Activated CD4-positive, alpha-beta T cell treated with anti-CD3 and anti-CD28 coated beads, Interleukin-2, amount 50 U/mL, for 24 hours (primary cell): Measurements from ENCODE around the gene DHFR2.
"Not testable (repeated sequence)": the region's sequence is repeated elsewhere in the genome, so short reads cannot be mapped to it uniquely, and the experiment has no call there.

ENCODE experiments used
- DNase-seq, 2 donors: peaks; one replicate each; pipeline ENCODE4 v3.0.0-alpha.2; 2020; ENCODE audit warnings: low read depth in 1 of 2, low spot score in 1 of 2

DHFR2 gene

DNA sequence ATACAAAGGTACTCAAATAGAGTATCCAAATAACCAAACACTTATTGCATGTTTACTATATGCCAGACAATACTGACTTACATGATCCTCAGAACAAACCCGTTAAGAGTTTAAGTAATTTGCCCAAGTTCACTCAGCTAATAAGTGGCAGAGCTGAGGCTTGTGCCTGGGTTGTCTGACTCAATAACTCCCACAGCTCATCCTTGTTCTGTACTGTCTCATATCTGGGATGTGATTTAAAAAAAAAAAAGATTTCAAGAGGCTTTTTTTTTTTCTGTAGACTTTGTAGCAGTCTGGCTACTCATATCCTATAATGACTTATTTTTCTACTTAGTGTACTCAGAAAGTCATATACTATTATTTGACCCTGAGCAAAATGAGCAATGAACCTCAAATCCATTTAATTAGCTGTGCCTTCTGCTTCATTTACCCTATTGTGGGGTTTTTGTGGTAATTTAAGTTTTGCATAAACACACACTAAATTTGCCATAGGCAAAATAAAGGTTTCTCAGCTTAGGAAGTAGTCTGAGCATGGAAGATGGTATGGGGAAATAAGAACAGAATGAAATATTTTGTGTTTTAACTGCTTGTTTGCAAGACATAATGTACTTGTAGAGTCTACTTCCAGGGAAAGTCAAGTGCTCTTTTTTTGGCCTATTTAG is 3.2 kb upstream of the DHFR2 start:
- no peak for DNase-seq

DNA sequence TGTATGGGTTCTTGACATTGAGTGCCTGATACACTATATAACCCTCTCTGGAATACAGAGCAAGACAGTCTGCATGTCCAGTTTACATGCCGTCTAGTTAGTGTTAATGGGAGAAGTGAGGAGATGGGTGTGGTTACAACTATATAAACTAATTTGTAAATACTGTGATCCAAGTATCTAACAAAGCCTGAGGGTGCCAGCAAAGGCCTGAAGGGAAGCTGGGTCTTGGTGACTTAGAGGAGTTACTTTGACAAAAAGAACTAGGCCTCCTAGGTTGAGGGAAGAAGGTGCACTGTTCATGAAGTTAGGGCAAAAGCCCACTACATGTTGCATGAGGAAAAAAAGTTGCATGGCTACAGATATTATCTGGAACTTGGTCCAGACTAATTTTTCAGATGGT is 2.4 kb upstream of the DHFR2 start:
- DNase-seq, result no peak

DNA sequence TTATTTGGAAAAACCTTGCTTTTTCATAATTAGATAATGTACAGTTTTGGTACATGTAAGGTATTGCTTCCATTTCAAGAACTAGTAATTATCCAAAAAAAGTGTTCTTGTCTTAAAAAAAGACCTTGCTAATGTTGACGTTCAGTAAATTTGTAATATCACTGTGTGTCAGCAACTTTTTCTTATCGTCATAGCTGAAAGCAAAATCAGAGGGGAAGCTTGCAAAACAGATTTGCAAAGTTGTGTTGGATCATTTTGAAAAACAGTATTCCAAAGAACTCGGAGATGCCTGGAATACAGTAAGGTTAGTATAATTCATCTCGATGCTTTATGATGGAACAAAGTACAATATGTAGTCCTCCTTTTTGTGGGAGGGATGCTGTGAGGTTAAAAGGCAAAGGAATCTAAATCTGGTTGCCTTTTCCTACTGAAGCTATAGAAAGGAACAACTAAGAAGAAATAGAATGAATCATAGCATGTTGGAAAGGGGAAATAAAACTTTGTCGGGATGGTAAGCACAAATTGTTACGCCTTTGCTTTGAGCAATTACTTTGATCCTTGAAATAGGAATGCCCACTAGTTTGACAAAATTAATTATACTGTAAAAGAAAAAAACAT is 1.6 kb upstream of the DHFR2 start:
- DNase-seq, result no peak

DNA sequence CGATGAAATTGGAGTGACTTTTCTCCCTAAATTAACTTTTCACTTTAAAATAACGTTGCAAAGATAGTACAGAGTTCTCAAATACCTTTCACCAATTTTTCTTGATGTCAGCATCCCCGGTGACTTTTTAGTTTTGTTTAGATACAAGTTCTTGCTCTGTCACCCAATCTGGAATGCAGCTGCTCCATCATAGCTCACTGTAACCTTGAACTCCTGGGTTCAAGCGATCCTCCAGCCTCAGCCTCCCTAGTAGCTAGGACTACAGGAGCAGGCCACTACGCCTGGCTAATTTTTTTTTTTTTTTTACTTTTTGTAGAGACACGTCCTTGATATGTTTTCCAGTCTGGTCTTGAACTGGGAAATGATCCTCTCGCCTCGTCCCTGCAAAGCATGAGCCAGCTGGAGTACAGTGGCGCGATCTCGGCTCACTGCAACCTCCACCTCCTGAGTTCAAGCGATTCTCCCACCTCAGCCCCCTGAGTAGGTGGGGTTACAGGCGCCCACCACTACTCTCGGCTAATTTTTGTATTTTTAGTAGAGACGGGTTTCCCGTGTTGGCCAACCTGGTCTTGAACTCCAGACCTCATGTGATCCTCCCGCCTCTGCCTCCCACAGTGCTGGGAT is 892 bp upstream of the DHFR2 start:
- no peak for DNase-seq

DNA sequence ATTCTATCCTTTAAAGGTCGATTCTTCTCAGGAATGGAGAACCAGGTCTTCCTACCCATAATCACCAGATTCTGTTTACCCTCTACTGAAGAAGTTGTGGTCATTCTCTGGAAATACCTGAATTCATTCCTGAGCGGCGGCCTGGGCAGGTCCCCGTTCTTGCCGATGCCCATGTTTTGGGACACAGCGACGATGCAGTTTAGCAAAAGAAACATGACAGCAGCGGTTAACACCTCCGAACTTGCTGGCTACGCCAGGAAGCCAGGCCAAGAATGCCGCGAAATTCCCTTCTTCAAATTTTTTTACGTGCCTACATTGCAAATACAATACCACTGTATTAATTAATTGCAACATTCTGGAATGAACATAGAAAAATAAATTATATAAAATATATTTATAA is 1.4 kb downstream of the DHFR2 start:
- DNase-seq, result no peak

DNA sequence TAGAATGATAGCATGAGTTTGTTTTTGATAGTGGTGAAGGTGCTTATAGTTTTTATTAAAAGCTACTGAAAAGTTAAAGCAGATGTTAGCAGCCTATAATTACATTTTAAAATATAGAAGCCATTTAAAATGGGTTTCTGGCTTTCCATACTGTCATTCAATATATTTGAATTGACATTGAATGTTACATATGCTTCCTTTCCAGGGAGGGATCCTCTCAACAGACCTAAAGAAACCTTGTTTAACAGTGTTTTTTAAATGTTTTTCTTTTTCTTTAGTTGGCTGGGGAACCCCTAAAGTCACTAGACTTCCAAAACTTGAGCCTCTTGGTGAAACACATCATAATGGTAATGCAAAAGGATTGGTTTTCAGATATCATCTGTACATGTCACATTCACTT is 12.2 kb downstream of the DHFR2 start:
- DNase-seq, result no peak

DNA sequence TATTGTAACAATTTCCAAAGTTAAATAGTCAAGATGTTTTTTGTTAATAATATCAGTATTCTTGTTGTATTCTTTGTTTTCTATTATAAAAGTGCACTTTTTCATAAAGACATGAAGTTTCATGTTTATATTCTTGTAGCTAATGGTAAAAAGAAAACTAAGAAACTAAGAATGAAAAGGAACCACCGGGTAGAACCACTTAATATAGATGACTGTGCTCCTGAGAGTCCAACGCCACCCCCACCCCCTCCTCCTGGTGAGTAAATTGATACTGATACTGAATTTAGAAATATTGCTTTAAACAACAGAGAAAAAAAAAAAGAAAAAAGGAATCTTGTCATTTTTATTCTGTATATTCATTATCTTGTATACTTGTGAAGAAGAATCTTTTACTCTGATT is 13.4 kb downstream of the DHFR2 start:
- DNase-seq, result no peak

DNA sequence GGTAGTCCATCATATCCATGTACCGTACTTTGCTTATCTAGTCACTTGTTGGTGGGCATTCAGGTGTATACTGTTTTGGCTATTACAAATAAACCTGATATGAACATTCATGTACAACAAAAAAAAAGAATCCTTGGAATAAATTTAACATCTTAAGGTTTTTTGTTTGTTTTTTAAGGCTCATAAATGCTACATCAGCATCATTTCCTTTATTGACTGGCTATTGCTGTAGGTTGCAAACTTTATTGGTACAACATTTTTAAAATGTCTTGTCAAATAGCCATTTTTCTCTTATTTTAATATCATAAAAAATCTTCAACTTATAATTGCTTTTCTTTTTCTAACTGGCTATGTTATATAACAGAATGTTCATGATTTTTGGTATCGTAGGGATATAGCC is 16.2 kb downstream of the DHFR2 start:
- DNase-seq, result no peak

DNA sequence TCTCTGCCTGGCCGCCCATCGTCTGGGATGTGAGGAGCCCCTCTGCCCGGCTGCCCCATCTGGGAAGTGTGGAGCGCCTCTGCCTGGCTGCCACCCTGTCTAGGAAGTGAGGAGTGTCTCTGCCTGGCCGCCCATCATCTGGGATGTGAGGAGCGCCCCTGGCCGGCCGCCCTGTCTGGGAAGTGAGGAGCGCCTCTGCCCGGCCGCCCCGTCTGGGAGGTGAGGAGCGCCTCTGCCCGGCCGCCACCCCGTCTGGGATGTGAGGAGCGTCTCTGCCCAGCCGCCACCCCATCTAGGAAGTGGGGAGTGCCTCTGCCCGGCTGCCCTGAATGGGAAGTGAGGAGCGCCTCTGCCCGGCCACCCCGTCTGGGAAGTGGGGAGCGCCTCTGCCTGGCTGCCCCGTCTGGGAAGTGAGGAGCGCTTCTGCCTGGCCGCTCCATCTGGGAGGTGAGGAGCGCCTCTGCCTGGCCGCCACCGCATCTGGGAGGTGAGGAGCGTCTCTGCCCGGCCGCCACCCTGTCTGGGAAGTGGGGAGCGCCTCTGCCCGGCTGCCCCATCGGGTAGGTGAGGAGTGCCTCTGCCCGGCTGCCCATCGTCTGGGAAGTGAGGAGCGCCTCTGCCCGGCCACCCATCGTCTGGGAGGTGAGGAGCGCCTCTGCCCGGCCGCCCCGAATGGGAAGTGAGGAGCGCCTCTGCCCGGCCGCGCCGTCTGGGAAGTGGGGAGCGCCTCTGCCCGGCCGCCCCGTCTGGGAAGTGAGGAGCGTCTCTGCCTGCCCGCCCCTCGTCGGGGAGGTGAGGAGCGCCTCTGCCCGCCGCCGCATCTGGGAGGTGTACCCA is 18.4 kb downstream of the DHFR2 start:
- not testable (repeated sequence) for DNase-seq

DNA sequence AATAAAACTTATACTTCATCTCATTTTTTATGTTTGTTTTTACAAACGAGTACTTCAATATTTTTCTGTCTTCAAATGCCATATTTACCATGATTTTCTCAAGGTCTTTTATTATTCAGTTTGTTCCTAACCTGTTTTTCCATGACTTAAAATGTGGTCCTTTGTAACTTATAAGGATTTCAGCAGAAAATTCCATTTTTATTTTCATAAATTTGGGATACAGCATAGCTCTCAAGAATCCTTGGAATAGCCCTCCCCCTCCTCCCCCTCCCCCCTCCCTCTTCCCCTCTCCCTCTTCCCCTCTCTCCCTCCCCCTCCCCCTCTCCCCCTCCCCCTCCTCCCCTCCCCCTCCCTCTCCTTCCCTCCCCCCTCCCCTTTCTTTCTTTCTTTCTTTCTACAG is 19.4 kb downstream of the DHFR2 start:
- DNase-seq, result no peak

DNA sequence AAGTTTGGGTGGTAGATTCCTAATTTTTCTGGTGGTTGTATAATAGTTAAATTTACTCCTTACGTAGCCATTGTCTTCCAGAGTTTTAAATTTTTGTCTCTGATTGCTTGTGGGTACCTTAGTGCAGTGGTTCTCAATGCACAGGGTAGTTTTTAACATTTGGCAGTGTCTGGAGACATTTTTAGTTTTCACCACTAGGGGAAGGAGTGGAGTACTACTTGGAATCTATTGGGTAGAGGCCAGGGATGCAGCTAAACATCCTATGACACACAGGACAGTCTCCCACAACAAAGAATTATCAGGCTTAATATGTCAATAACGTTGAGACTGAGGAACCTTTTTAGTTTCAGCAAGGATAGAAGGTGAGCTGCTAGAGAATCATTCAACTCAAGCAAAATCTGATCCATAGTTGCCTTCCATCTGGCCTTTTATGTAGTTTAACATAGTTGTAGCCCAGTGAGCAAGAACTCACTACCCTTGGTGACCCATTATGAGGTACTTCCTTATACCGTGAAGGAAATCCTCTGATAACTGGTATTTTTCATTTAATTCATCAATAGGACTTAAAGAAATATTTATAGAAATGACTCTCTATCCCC is 25.7 kb downstream of the DHFR2 start:
- no peak for DNase-seq

DNA sequence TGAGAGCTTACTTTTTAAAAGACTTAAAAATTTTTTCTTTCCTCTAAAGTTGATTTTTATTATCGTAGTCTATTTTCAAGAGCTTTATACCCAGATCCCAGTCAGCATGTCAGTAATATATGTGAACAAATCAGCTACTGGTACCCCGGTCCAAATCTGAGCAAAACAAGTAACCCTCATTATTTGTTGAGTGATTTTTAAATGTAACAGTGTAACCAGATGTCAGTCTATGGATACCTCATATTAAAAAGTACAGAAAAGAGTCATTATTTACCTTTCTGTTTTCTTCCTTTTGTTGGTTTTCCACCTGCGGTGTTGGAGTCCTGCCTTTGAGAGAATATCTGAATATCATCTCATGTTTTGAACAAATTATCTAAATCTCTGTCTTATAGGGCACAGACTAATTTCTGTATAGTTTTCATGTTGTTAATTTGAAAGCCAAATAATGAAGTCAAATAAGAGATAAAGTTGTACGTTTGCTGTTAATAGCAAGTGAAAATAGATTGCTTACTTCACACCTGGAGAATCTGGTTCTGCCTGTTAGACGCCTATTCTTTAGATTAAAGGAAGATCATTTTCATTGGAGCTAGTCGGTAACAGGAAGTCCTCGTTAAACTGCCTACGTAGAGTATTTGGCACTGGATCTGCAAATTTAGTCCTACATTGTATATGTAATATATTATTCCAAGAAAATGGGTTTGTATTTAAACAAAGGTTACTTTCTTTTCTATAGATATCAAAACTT is 34.5 kb downstream of the DHFR2 start, which contains the start of gene STX19:
TSS of gene STX19 (minus strand) at position 505 of the 745 bp plus-strand sequence. CDS start 13,328 bp downstream, outside the sequence.
- no peak for DNase-seq

DNA sequence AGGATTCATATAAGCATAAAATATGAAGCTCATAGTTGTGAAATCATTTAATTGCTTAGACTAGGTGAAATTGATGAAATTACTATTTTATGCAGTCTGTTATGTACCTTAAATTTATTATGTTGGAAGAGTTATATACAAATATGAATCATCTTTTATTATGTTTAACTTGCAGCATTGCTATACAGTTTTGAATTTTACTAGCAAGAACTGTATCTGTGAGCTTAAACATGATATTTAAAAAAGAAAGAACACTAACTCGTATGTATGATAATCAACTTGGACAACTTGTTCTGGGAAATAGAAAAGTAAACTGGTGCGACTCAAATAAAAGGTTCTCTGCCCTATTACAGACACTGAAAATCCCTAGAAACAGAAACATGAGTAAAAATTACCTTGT is 36.1 kb downstream of the DHFR2 start:
- DNase-seq, result no peak

DNA sequence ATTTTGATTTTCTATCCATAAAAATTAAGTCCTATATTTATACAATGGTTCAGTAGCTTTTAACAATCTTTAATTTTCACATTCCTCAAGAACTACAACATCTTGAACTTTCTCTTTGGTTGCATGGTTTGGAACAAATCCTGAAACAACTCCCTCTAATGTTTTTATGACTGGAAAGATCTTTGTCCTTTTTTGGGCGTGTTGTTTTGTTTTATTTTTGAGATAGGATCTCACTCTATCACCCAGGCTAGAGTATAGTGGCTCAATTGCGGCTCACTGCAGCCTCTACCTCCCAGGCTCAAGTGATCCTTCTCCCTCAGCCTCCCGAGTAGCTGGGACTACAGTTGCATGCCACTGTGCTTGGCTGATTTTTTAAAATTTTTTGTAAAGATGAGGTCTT is 38.3 kb downstream of the DHFR2 start:
- DNase-seq, result no peak

DNA sequence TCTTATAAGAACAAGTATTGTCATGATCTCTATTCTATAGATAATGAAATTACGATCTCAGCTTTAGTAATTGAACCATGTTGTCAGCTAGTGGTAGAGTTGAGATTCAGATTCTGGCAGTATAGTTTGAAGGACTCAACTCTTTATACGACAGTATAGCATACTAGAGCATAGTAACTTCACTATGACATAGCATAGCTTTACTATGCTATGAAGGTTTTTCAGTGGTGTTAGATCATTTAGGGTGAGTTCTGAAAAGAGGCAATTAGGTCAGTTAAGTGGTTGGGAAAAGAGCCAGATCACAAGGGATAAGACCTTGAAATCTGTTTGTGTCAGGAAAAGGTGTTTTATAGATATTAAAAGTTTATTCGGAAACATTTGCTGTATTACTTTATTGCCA is 42.4 kb downstream of the DHFR2 start:
- DNase-seq, result no peak

DNA sequence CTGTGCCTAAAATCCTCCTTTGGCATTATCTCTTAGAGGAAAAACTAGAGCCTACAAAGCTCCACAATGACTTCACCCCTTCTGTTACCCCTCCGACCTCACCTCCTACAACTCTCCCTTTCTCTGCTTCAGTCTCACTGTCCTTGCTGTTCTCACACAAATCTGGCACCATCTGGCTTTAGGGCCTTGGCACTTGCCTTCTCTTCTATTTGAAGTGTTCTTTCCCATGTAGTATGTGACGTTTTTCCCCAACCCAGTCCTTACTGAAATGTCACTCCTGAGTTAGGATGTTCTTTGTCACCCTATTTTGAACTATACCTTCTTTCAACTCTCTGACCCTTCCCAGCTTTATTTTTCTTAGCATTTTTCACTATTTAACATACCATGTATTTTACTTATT is 43.1 kb downstream of the DHFR2 start:
- DNase-seq, result no peak

DNA sequence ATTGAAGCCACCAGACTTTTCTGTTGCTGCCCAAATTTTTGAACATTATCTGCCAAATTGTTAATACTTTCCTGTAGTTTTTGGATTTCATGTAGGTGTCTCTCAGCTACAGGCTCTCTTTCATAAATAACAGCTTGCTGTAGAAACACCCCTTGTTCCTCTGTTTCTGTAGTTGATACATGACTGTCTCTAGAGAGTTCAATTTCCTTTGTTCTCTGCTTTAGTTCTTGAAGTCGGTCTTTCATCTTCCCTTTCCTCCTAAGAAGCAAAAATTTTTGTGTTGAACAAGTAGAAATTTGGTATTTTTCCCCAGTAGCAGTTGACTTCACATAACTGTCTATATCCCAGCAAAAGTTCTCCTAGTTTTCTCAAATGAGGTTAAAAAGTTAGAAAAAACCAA is 47.7 kb downstream of the DHFR2 start:
- no peak for DNase-seq

DNA sequence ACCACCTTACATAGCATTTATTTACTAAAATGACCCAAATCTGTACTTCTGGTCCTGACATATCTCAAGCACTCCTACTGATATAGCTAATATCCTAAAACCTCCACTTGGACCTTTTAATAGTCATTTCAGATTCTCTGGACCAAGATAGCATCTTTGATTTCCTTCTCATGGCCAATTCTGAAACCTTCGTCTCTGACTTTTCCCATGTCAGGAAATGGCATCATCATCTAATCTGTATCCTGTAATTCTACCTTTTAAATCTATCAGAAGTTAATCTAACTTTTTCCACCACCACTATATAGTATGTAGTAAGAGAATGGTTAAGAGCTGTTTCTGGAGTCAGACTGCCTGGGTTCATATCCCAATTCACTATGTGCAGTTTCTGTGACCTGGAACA is 50.5 kb downstream of the DHFR2 start:
- no peak for DNase-seq

DNA sequence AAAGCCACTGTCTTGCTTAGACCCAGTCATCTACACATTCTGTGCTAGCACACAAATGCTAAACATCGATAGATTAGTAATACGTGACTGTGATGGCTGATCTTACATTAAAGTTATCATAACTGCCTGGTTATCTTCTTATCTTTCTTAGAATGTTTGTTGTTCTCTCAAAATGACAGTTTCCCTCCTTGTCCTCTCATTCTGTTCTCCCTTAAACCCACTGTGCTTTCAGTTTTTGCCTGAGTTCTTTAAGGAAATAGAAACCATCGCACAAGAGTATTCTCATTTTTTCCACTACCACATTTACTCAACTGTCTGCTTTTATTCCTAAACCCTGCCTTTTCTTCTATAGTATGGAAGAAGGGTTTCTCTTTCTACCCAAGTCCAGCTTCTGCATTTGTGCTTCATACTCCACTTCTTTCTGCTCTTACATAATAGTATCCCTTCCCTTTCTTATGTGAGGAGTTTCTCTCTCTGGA is 51.4 kb downstream of the DHFR2 start:
- DNase-seq, result peak in 1 of 2 donors; percentile 7

DNA sequence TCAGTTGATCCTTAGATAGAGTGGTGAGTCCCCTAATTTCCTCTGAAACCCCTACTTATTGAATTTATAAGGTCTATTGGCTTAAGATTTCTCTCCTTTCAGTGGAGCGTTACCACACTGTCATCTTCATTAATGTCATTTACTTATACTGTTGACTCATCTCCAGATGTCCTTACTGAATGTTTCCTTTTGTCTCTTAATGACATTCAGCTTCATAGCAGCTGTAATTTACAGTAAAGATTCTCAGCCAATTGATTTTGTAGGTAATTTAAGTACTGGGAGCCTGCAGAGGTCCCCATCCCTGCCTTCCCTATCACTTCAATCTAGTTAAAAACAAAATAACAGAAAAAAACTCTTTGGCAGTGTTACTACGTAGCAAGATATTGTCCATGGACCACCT is 53.1 kb downstream of the DHFR2 start:
- no peak for DNase-seq

DNA sequence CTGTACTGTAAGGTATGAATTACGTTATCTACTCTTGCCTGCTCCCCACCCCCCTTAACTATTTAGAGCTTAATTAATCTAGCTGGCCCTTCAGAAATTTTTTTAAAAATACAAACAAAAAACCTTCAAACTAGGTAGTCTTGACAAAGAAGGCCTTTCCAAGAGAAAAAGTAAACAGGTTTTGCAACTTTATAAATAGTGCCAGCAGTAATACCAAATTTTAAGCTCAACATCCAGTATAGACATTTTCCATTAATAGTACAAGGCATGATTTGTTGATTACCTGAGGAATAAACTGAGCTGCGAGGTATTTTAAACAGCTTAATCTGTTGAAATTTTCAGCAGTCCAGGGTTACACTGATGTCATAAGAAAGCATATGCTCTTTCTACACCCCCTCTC is 54.5 kb downstream of the DHFR2 start:
- DNase-seq, result no peak
